H1 (cell line): ENCODE measurements around the gene ABCF2. TPM values are rescaled to one million over a fixed set of nuclear protein-coding genes. Genes with fewer than 3 reads are reported as not detected.

Source experiments
- JUN ChIP-seq: IDR thresholded peaks from 2 replicates; pipeline ENCODE4 v1.6.1; 2011; ENCODE audit warnings: low read depth, mild to moderate bottlenecking, improper control_type of control experiment, low read length
- KDM1A ChIP-seq: fragments of 200-600, 300-600 bp; sonication (generic); IDR thresholded peaks from 2 replicates; pipeline ENCODE4 v1.7.1; 2016; ENCODE audit warnings: mild to moderate bottlenecking, low read length, borderline replicate concordance
- polyA plus RNA-seq, 7 experiments: library from polyadenylated mRNA; depleted of rRNA in 3 of 7; stranded (reverse) in 5 of 7; unstranded in 2 of 7; fragments of >200 nt in 5 of 7; fragments of 200-250 nt in 2 of 7; gene quantifications; 1 replicate in 5 of 7; 2 replicates in 1 of 7; 4 replicates in 1 of 7; pipeline versions ENCODE4 v1.2.1 to v1.2.3, GENCODE V29; 2011 to 2013; ENCODE audit warnings: missing spikeins in 2 of 7, mixed read lengths in 2 of 7
- total RNA-seq: library from RNA; stranded (reverse); fragmentation: NEBNext Ultra II Directional; extraction: Animal tissue kit (Norgen Biotek cat#: 25700); gene quantifications from 2 replicates; pipeline ENCODE4 v1.2.1, GENCODE V29; 2021
- TF ChIP-seq, protein P1 (sequence below): fragments of 300-600 bp; sonication (generic); IDR thresholded peaks from 2 replicates; pipeline ENCODE4 v1.7.1; 2012; ENCODE audit warnings: low read length, moderate library complexity, mild to moderate bottlenecking, inconsistent platforms; ENCODE audit not compliant: insufficient replicate concordance

The ABCF2 gene
- total and polyA plus RNA-seq, 2 of the 8 experiments (the other 6 are each of a cell fraction or from before 2014, with no cell fraction given), result 28.0 to 55.0 TPM

DNA sequence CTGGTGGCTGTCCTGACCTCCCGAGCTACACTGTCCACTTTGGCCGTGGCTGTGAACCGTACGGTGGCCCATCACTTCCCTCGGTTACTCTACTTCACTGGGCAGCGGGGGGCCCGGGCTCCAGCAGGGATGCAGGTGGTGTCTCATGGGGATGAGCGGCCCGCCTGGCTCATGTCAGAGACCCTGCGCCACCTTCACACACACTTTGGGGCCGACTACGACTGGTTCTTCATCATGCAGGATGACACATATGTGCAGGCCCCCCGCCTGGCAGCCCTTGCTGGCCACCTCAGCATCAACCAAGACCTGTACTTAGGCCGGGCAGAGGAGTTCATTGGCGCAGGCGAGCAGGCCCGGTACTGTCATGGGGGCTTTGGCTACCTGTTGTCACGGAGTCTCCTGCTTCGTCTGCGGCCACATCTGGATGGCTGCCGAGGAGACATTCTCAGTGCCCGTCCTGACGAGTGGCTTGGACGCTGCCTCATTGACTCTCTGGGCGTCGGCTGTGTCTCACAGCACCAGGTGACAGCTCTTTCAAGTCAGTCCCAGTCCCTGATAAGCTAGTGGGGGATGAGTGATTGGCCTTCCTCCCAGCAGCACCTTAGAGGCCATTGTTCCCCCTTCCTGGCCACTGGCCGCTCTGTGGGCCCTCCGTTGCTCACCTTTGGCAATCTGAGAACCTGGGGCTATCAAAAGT, 8.2 kb upstream of the ABCF2 start (continued):
- TF ChIP-seq KDM1A (no peak), JUN (no peak)
- TF ChIP-seq, protein P1, sequence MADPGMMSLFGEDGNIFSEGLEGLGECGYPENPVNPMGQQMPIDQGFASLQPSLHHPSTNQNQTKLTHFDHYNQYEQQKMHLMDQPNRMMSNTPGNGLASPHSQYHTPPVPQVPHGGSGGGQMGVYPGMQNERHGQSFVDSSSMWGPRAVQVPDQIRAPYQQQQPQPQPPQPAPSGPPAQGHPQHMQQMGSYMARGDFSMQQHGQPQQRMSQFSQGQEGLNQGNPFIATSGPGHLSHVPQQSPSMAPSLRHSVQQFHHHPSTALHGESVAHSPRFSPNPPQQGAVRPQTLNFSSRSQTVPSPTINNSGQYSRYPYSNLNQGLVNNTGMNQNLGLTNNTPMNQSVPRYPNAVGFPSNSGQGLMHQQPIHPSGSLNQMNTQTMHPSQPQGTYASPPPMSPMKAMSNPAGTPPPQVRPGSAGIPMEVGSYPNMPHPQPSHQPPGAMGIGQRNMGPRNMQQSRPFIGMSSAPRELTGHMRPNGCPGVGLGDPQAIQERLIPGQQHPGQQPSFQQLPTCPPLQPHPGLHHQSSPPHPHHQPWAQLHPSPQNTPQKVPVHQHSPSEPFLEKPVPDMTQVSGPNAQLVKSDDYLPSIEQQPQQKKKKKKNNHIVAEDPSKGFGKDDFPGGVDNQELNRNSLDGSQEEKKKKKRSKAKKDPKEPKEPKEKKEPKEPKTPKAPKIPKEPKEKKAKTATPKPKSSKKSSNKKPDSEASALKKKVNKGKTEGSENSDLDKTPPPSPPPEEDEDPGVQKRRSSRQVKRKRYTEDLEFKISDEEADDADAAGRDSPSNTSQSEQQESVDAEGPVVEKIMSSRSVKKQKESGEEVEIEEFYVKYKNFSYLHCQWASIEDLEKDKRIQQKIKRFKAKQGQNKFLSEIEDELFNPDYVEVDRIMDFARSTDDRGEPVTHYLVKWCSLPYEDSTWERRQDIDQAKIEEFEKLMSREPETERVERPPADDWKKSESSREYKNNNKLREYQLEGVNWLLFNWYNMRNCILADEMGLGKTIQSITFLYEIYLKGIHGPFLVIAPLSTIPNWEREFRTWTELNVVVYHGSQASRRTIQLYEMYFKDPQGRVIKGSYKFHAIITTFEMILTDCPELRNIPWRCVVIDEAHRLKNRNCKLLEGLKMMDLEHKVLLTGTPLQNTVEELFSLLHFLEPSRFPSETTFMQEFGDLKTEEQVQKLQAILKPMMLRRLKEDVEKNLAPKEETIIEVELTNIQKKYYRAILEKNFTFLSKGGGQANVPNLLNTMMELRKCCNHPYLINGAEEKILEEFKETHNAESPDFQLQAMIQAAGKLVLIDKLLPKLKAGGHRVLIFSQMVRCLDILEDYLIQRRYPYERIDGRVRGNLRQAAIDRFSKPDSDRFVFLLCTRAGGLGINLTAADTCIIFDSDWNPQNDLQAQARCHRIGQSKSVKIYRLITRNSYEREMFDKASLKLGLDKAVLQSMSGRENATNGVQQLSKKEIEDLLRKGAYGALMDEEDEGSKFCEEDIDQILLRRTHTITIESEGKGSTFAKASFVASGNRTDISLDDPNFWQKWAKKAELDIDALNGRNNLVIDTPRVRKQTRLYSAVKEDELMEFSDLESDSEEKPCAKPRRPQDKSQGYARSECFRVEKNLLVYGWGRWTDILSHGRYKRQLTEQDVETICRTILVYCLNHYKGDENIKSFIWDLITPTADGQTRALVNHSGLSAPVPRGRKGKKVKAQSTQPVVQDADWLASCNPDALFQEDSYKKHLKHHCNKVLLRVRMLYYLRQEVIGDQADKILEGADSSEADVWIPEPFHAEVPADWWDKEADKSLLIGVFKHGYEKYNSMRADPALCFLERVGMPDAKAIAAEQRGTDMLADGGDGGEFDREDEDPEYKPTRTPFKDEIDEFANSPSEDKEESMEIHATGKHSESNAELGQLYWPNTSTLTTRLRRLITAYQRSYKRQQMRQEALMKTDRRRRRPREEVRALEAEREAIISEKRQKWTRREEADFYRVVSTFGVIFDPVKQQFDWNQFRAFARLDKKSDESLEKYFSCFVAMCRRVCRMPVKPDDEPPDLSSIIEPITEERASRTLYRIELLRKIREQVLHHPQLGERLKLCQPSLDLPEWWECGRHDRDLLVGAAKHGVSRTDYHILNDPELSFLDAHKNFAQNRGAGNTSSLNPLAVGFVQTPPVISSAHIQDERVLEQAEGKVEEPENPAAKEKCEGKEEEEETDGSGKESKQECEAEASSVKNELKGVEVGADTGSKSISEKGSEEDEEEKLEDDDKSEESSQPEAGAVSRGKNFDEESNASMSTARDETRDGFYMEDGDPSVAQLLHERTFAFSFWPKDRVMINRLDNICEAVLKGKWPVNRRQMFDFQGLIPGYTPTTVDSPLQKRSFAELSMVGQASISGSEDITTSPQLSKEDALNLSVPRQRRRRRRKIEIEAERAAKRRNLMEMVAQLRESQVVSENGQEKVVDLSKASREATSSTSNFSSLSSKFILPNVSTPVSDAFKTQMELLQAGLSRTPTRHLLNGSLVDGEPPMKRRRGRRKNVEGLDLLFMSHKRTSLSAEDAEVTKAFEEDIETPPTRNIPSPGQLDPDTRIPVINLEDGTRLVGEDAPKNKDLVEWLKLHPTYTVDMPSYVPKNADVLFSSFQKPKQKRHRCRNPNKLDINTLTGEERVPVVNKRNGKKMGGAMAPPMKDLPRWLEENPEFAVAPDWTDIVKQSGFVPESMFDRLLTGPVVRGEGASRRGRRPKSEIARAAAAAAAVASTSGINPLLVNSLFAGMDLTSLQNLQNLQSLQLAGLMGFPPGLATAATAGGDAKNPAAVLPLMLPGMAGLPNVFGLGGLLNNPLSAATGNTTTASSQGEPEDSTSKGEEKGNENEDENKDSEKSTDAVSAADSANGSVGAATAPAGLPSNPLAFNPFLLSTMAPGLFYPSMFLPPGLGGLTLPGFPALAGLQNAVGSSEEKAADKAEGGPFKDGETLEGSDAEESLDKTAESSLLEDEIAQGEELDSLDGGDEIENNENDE, result no peak
- TF ChIP-seq, all 59 proteins: peak for 0
